GM10248 (cell line): ENCODE results near the gene LY86.

ENCODE experiments used
- CTCF ChIA-PET: fragments of 300-600 bp; sonication (Branson Sonifier 250); formaldehyde crosslinking; extraction: SDS; loops from one replicate; lab custom pipeline; 2021; ENCODE audit warnings: antibody characterized with exemption; lab: Yijun Ruan, JAX
- POLR2A ChIA-PET: fragments of 350-650 bp; sonication (Branson Sonifier 250); formaldehyde crosslinking; extraction: SDS; loops from one replicate; lab custom pipeline; 2020; ENCODE audit warnings: antibody characterized with exemption; lab: Yijun Ruan, JAX
- DNase-seq: peaks from one replicate; pipeline ENCODE4 v3.0.0; 2012; ENCODE audit errors: extremely low spot score
- TF ChIP-seq, protein P1 (sequence below): IDR thresholded peaks from 2 replicates; pipeline ENCODE4 v1.5.1; 2012; ENCODE audit warnings: mild to moderate bottlenecking, low read depth; ENCODE audit errors: extremely low read depth, missing control alignments, control extremely low read depth

LY86 gene

GRCh38 chr6:6579281-6579680 is 9.2 kb upstream of the LY86 start:
- ChIA-PET CTCF (interaction anchor here (0.7 to 2.2 kb wide), 2 partner anchors 10 to 23 kb away, joined by 4 to 5 read pairs; no protein-coding TSS in a partner anchor), POLR2A (no interaction called here)
- no peak for DNase-seq
- TF ChIP-seq, protein P1, sequence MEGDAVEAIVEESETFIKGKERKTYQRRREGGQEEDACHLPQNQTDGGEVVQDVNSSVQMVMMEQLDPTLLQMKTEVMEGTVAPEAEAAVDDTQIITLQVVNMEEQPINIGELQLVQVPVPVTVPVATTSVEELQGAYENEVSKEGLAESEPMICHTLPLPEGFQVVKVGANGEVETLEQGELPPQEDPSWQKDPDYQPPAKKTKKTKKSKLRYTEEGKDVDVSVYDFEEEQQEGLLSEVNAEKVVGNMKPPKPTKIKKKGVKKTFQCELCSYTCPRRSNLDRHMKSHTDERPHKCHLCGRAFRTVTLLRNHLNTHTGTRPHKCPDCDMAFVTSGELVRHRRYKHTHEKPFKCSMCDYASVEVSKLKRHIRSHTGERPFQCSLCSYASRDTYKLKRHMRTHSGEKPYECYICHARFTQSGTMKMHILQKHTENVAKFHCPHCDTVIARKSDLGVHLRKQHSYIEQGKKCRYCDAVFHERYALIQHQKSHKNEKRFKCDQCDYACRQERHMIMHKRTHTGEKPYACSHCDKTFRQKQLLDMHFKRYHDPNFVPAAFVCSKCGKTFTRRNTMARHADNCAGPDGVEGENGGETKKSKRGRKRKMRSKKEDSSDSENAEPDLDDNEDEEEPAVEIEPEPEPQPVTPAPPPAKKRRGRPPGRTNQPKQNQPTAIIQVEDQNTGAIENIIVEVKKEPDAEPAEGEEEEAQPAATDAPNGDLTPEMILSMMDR = no peak

DNA sequence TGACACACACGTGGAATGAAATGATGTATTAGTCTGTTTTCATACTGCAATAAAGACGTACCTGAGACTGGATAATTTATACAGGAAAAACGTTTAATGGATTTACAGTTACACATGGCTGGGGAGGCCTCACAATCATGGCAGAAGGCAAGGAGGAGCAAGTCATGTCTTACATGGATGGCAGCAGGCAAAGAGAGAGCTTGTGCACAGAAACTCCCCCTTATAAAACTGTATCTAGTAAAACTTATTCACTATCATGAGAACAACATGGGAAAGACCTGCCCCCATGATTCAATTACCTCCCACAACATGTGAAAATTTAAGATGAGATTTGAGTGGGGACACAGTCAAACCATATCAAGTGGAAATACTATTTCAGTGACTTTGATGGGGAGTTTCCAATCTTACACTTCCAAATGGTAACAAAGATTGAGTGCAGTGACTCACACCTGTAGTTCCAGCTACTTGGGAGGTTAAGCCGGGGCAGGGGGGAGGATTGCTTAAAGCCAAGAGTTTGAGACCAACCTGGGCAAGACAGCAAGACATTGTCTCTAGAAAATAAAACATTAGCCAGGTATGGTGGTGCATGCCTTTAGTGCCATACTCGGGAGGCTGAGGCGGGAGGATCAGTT is 8.2 kb upstream of the LY86 start:
- POLR2A ChIA-PET = no interaction called here
- DNase-seq = no peak
- CTCF ChIA-PET = interaction anchor here (1.3 to 2.2 kb wide), 5 partner anchors 11 to 96 kb away, joined by 3 to 5 read pairs (median 5); no protein-coding TSS in a partner anchor
- TF ChIP-seq, protein P1 = no peak

GRCh38 chr6:6581054-6581453 is 7.5 kb upstream of the LY86 start:
- TF ChIP-seq, protein P1 = no peak
- no peak for DNase-seq
- POLR2A ChIA-PET = no interaction called here
- CTCF ChIA-PET = interaction anchor here (1.3 to 2.2 kb wide), 6 partner anchors 11 to 96 kb away, joined by 3 to 5 read pairs (median 4); no protein-coding TSS in a partner anchor

- ChIA-PET POLR2A (no interaction called here), CTCF (interaction anchor here (1.5 to 1.7 kb wide), 3 partner anchors 60 to 95 kb away, joined by 3 to 6 read pairs (median 3); no protein-coding TSS in a partner anchor)
Measured at GRCh38 chr6:6582131-6582530, 6.4 kb upstream of the LY86 start.

GRCh38 chr6:6583836-6584235 is 4.7 kb upstream of the LY86 start:
- DNase-seq = no peak
- ChIA-PET POLR2A (no interaction called here), CTCF (interaction anchor here (0.7 to 1.9 kb wide), 8 partner anchors 9 to 93 kb away, joined by 3 to 8 read pairs (median 4); no protein-coding TSS in a partner anchor)
- TF ChIP-seq, protein P1 = no peak

More at GRCh38 chr6:6582131-6582530, 6.4 kb upstream of the LY86 start:
- TF ChIP-seq, protein P1 = no peak
- DNase-seq = no peak

DNA sequence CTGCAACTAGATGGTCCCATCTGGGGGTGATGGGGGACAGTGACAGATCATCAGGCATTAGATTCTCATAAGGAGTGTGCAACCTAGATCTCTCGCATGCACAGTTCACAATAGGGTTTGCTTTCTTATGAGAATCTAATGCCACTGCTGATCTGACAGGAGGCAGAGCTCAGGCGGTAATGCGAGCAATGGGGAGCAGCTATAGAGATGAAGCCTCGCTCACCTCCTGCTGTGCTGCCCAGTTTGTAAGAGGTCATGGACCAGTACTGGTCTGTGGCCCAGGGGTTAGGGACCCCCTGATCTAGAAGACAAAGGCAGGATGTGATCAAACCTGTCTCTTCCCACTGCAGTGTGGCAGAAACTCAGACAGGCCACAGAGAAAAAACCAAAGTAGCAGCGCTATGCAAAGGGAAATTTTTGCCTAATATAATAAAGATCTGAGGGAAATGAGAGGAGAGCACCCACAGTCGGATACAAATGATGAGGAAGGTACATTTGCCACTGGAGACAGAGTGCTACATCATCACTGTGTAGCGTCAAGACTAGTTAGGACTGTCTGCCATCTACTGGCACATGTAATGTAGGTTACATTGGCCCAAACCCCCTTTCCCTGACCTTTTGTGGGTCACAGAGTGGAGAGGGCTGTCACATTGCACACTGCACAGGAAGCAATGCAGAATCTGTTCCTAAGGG is 4.1 kb upstream of the LY86 start:
- ChIA-PET POLR2A (no interaction called here), CTCF (interaction anchor here (0.8 to 1.9 kb wide), 6 partner anchors 10 to 37 kb away, joined by 3 to 8 read pairs (median 4); no protein-coding TSS in a partner anchor)
- no peak for DNase-seq
- TF ChIP-seq, protein P1 = peak; percentile 41
